GM19043 (cell line): ENCODE results near the gene FMR1NB.

Experiments used
- ATAC-seq: cut with Tn5 transposase; IDR thresholded peaks from one replicate; pipeline ENCODE4 v1.9.1; 2021; ENCODE audit warnings: low read depth; ENCODE audit not compliant: unreplicated experiment

The FMR1NB gene, protein sequence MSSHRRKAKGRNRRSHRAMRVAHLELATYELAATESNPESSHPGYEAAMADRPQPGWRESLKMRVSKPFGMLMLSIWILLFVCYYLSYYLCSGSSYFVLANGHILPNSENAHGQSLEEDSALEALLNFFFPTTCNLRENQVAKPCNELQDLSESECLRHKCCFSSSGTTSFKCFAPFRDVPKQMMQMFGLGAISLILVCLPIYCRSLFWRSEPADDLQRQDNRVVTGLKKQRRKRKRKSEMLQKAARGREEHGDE

DNA sequence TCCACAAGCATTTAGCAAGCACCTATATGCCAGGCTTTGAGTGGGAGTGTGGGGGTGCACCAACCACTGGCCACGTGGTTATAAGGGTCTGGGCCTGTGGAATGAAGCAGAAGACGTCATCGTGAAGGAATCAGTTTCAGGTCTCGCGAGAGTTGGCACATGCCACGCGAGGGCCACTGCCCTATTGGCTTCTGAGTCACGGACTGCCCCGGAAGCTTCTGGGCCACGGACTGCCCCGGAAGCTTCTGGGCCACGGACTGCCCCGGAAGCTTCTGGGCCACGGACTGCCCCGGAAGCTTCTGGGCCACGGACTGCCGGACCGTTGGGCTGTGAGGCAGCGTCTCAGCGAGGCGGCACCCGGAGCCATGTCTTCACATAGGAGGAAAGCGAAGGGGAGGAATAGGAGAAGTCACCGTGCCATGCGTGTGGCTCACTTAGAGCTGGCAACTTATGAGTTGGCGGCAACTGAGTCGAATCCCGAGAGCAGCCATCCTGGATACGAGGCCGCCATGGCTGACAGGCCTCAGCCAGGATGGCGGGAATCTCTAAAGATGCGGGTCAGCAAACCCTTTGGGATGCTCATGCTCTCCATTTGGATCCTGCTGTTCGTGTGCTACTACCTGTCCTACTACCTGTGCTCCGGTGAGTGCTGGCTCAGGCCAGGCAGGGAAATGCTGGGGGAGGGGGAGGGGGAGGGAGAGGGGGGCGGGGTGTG lies at the start of gene FMR1NB:
Gene FMR1NB, plus strand, starts transcription at position 300 of the 715 bp plus-strand sequence. Its CDS starts 66 bp downstream, at position 366.
- ATAC-seq: no peak

- no peak for ATAC-seq
Measured at GRCh38 chrX:147933815-147934214, 47.3 kb upstream of the FMR1NB start.

DNA sequence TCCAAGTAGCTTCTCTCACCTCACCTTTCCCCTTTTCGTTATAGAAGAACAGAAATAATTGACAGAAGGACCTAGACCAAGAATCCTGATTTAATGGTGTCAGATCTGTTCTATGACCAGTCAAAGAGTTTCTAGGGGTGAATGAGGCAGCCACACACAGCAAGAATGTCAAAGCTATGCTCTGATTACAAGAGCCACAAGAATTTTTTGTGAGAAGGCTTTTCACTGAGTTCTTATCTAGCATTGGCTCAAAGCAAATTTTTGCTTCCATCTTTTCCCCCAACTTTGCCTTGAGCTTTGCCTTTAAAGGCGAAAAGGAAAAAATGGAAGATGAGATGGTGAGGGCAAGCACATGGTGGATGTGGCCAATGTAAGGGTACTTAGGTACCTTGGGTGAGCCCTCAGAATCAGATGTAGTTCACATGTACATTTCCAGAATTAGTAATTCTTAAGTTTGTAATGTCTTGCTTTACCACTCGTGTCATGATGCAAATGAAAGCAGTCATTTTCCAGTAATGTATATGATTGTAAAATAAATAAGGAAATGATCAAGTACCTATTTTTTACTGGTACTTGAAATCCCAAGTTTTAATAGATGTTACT lies 45.9 kb upstream of the FMR1NB start:
- ATAC-seq: no peak

- ATAC-seq: no peak
Measured at GRCh38 chrX:147945286-147945685, 35.9 kb upstream of the FMR1NB start.

- ATAC-seq: no peak
Measured at GRCh38 chrX:147948531-147948930, 32.6 kb upstream of the FMR1NB start.

- ATAC-seq: no peak
Measured at GRCh38 chrX:147950352-147950751, 30.8 kb upstream of the FMR1NB start.

DNA sequence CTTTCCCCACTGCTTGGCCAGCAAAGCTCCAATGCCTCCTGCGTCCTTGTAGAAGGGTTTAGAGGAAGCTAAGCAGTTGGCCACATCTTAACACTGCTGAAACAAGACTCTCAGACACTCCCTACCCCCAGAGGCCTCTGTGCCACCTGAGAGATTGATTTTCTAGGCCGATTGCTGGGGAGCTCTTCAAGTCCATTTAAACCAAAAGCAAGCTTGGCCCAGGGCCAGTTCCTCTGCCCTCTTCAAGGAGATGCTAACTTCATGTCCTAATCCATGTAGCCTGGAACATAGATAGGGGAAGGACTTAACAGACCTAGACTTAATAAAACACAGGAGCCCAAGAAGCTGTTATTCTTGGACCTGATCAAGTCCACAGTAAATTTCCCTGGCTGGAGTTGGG lies 27.2 kb upstream of the FMR1NB start:
- no peak for ATAC-seq

DNA sequence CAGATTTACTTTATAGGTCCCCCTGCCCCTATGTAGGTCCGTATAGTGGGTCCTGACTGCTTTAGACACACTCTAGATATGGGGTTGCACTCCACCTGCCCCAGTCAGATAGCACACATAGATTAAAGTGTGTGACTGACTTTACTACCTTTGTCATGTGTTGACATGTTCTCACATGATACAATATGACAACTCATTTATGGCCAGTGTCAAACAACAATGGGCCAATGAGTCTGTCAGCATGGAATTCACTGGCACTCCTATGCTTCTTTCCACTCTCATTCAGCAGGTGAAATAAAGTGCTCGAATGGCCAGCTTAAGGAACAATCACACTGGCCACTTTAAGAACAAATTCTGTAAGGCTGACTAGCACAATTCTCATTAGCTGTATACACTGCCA lies 23.8 kb upstream of the FMR1NB start:
- no peak for ATAC-seq

- ATAC-seq: no peak
Measured at GRCh38 chrX:147958291-147958690, 22.8 kb upstream of the FMR1NB start.

- ATAC-seq: no peak
Measured at GRCh38 chrX:147960722-147961121, 20.4 kb upstream of the FMR1NB start.

GRCh38 chrX:147962476-147962875 lies 18.7 kb upstream of the FMR1NB start:
- no peak for ATAC-seq

DNA sequence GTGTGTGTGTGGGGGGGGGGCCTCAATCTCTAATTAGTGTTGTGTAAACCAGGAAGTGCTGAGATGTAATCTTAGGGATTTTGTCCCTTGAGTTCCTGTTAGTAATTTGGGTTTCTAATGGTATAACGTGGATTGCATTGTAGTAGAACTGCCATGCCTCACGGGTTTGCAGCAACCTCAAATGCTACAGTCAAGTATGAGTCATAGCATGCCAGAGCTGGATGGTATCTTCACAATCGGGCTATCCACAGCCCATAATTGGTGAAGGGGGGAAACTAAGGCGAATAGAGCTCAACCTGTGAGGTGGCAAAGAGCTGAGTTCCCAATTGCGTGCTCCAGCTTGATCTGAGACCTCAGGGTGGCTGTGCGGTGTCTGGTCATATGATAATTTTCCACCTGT lies 2.2 kb upstream of the FMR1NB start:
- ATAC-seq: no peak

DNA sequence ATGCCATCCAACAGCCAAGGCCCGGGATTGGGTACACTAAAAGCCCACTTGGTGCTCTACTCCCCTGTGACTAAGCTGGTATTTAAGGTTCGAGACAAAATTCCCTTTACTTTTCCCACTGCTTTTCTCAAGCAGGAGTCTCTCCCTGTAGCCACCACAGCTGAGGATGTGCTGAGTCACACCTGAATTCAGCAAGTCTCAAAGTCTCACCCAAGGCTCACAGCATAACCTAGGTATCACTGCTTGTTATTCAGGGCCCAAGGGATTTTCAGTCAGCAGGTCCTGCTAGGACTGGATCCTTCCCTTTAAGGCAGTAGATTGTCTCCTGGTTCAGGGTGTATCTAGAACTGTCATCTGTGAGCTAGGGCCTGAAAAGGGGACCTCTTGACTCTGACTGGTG lies 39.2 kb downstream of the FMR1NB start:
- ATAC-seq: no peak

GRCh38 chrX:148024425-148025148 lies 43.5 kb downstream of the FMR1NB start:
- ATAC-seq: peak; percentile 98

- no peak for ATAC-seq
Measured at GRCh38 chrX:148035380-148035779, 54.2 kb downstream of the FMR1NB start.

- ATAC-seq: no peak
Measured at GRCh38 chrX:148037020-148037419, 55.9 kb downstream of the FMR1NB start.

DNA sequence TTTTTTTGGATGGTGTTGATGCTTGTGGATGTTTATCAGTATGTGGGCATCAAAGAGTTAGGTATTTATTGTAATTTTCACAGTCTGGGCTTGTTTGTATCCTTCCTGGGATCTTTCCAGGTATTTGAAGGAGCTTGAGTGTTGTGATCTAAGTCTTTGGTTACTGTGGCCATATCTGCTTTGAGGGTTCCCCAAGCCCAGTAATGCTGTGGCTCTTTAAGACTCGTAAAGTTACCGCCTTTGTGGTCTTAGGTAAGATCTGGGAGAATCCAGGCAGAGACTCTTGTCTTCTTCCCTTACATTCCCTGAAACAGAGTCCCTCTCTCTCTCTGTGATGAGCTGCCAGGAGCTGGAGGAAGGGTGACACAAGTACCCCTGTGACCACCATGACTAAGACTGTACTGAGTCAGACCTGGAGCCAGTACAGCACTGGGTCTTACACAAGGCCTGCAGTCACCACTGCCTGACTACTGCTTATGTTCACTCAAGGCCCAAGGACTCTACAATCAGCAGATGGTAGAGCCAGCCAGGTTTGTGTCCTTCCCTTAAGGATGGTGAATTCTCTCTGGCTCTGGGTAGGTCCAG lies 62.2 kb downstream of the FMR1NB start:
- ATAC-seq: no peak

- no peak for ATAC-seq
Measured at GRCh38 chrX:148047200-148047599, 66.1 kb downstream of the FMR1NB start.

- ATAC-seq: no peak
Measured at GRCh38 chrX:148049441-148049840, 68.3 kb downstream of the FMR1NB start.

- no peak for ATAC-seq
Measured at GRCh38 chrX:148051973-148052372, 70.8 kb downstream of the FMR1NB start.

GRCh38 chrX:148067285-148067684 lies 86.1 kb downstream of the FMR1NB start:
- ATAC-seq: no peak
